ENCODE data around the gene COL1A2. TPM values are rescaled to one million over a fixed set of nuclear protein-coding genes. Genes with fewer than 3 reads are reported as not detected.
A peak's percentile ranks its signal among the peaks of the same experiment; 100 is the strongest.

Gene COL1A2
- total and polyA plus RNA-seq, 8 donors: 10.9 to 467 (median 17.7) TPM

DNA sequence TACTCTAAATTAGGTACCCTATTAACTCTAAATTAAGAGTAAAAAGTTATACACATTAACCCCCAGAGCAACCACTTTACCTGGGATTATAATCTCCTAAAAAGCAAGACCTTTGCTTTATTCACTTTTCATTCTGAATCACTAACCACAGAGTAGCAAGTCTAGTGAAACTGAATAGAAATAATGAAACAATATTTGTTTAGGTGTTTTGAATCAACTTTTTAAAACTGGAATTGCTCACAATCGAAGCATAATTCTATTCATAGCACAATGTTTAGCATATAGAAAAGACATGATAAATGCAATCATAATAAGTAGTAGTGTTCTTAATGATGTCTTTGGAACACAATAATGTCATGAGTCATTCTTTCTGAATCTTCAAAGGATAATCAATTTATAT, 77.9 kb downstream of the COL1A2 start:
- WGBS, 2 donors: 77 to 90% methylated on average over 1 of the region's 1 CpG
- Histone ChIP-seq H3K27me3 (no peaks in the 10 kb centered on the region), H3K9me3 (no peaks in the 10 kb centered on the region), H3K36me3 (no peaks in the 10 kb centered on the region), H3K4me1 (peaks cover 0 to under 1% (median 0%) of the 10 kb centered on the region in 3 donors), H3K27ac (no peak overlapping the region), H3K4me3 (no peak overlapping the region)
- TF ChIP-seq, protein P1, sequence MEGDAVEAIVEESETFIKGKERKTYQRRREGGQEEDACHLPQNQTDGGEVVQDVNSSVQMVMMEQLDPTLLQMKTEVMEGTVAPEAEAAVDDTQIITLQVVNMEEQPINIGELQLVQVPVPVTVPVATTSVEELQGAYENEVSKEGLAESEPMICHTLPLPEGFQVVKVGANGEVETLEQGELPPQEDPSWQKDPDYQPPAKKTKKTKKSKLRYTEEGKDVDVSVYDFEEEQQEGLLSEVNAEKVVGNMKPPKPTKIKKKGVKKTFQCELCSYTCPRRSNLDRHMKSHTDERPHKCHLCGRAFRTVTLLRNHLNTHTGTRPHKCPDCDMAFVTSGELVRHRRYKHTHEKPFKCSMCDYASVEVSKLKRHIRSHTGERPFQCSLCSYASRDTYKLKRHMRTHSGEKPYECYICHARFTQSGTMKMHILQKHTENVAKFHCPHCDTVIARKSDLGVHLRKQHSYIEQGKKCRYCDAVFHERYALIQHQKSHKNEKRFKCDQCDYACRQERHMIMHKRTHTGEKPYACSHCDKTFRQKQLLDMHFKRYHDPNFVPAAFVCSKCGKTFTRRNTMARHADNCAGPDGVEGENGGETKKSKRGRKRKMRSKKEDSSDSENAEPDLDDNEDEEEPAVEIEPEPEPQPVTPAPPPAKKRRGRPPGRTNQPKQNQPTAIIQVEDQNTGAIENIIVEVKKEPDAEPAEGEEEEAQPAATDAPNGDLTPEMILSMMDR (IDR thresholded peaks at IDR 0.05): no peak
- no peak for DNase-seq
- intact Hi-C loops (cut with DNase I): no loop called here
- ATAC-seq: no peak
- peak; percentile 37 for FAIRE-seq

DNA sequence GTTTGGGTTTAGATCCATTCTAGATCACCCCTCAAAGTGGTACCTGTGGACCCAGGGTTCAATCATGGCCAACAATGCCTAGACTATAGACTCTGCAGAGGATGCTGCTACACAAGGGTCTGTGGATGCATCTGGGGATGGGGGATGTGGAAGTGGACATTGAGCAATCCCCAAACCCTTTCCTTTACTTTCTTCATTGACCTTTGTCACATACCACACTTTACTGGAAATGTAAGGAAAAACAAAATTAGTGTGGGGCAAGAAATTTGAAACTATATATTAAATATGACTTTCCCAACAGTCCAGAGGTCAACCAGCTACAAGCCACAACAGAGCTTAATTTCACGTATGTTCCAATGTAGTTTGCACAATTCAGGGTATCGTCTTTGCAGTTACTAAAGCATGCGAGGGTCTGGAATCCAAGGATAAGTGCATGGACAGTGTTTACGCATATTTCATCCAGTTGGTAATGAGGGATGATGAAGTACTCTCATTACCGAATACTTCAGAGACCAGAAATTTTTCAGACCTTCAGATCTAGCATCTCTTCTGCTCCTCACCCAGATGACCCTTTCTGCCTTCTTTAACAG, 81.7 kb downstream of the COL1A2 start:
- intact Hi-C loops (cut with DNase I): no loop called here
- Histone ChIP-seq H3K4me3 (no peak overlapping the region), H3K27me3 (no peaks in the 10 kb centered on the region), H3K36me3 (no peaks in the 10 kb centered on the region), H3K27ac (no peak overlapping the region), H3K9me3 (no peaks in the 10 kb centered on the region), H3K4me1 (peaks cover 0 to 8% (median 0%) of the 10 kb centered on the region in 3 donors)
- no peak for ATAC-seq
- DNase-seq: no peak
- no peak for FAIRE-seq
- TF ChIP-seq, protein P1 (IDR thresholded peaks at IDR 0.05): no peak
- WGBS, 2 donors: 80 to 83% methylated on average over 5 of the region's 5 CpGs

DNA sequence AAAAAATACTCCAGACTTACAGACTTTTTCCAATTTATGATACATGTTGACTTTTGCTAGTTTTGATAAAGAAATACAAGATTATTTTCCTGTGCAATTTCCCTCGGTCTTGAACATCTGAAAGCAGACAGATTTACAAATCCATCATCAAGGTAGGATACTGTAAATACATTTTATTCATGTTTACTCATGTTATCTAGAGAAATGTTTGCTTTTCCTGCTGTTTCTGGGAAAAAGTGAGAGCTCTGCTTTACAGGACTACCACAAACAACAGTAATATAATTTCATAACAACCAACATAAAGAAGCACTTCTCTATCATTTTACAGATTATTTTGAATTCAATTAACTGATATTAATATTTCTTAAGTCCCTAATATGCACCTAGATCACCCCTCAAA, 83.2 kb downstream of the COL1A2 start:
- Histone ChIP-seq H3K27me3 (no peaks in the 10 kb centered on the region), H3K27ac (no peak overlapping the region), H3K4me3 (no peak overlapping the region), H3K9me3 (no peaks in the 10 kb centered on the region), H3K4me1 (peaks cover 0 to 8% (median 0%) of the 10 kb centered on the region in 3 donors), H3K36me3 (no peaks in the 10 kb centered on the region)
- intact Hi-C loops (cut with DNase I): no loop called here
- TF ChIP-seq, protein P1 (IDR thresholded peaks at IDR 0.05): no peak
- ATAC-seq (peak in 2 of 4 donors; percentile 47 to 74), DNase-seq (no peak), FAIRE-seq (no peak)
- WGBS, 2 donors: 8 to 10% methylated on average over 1 of the region's 1 CpG

DNA sequence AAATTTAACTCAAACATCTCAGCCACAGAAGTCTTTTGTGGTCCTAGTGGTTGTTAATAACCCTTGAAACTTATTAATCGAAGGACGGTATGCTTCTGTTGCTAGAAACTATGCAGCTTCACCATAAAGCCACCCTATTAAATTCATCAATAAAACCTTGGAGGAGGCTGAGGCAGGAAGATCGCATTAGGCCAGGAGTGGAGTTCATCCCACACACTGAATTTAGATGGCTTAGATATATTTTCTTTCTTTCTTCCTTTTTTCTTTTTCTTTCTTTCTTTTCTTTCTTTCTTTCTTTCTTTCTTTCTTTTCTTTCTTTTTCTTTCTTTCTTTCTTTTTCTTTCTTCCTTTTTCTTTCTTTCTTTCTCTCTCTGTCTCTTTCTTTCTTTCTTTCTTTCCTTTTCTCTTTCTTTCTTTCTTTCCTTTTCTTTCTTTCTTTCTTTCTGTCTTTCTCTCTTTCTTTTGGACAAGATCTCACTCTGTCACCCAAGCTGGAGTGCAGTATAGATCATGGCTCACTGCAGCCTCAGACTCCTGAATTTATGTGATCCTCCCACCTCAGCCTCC, 84.0 kb downstream of the COL1A2 start:
- H3K27me3 ChIP-seq: no peaks in the 10 kb centered on the region
- no peak overlapping the region for H3K27ac ChIP-seq
- no peak for ATAC-seq
- no peak for DNase-seq
- FAIRE-seq: no peak
- H3K4me3 ChIP-seq: no peak overlapping the region
- intact Hi-C loops (cut with DNase I): no loop called here
- H3K9me3 ChIP-seq: no peaks in the 10 kb centered on the region
- 80 to 95% methylated on average over 3 of the region's 3 CpGs for WGBS, 2 donors
- H3K4me1 ChIP-seq: peaks cover 0 to 8% (median 0%) of the 10 kb centered on the region in 3 donors
- TF ChIP-seq, protein P1 (IDR thresholded peaks at IDR 0.05): no peak
- no peaks in the 10 kb centered on the region for H3K36me3 ChIP-seq

Other genes with a start within 250 kb of the COL1A2 start
- 10 to 100 TPM in 4 of 6 donors, 1 to 10 TPM in 2; 7.2 to 12.8 (median 10.6) TPM for gene CASD1, start 114.9 kb downstream of the COL1A2 start, total RNA-seq
- gene CASD1, start 114.9 kb downstream of the COL1A2 start, polyA plus RNA-seq: 10 to 100 TPM in 1 of 2 donors, 1 to 10 TPM in 1; 9.5 to 19.4 TPM

Measured in pancreas (tissue), 10 donors.